Erythroblast (primary cell): ENCODE measurements around the gene SUCO.

Experiments used
- GATA1 ChIP-seq: IDR thresholded peaks from 2 replicates; pipeline ENCODE4 v1.6.1; 2011; ENCODE audit warnings: low read depth, mild to moderate bottlenecking, control low read depth, low read length, moderate library complexity
- POLR2A ChIP-seq: IDR thresholded peaks from 2 replicates; pipeline ENCODE4 v1.6.1; 2011; ENCODE audit warnings: mild to moderate bottlenecking, low read length

DNA sequence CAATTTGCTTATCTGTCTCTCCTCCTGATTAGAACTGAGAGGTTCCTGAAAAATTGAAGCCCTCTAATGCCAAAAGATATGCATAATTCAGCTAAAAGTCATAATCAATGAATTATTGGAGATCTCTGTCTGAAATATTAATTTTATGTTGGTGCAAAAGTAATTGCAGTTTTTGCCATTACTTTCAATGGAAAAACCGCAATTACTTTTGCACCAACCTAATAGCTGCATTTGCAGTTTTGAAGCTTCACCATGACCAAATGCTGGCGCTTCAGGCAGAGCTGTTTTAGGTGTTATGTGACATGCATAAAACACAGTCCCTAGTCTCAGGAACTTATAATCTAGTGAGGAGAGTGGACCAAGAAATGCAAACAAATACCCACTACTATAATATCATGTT is 96.2 kb downstream of the SUCO start:
- no peak for TF ChIP-seq POLR2A
- TF ChIP-seq GATA1 = no peak
